ENCODE results near the gene ACOD1.
"Not testable (repeated sequence)": the region's sequence is repeated elsewhere in the genome, so short reads cannot be mapped to it uniquely, and the experiment has no call there.

Gene ACOD1

DNA sequence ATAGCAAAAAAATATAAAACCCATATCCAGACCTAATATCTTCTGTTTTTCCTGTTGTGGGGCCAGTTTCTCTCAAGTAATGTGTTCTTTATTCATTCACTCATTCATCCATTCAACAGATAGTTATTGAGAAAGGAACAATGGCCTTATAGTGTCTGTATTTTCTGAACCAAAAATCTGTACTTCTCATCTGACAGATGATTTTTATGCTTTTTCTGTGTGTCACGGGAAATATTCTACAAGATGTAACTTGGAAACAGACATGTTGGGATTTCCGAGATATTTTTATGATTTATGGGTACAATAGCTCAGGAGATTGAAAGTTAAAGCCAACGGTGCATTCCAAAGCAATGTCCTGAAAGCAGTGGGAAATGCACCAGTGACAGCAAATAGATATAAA, 5.7 kb downstream of the ACOD1 start:
- no peak for DNase-seq (ENCODE audit: low spot score)

DNA sequence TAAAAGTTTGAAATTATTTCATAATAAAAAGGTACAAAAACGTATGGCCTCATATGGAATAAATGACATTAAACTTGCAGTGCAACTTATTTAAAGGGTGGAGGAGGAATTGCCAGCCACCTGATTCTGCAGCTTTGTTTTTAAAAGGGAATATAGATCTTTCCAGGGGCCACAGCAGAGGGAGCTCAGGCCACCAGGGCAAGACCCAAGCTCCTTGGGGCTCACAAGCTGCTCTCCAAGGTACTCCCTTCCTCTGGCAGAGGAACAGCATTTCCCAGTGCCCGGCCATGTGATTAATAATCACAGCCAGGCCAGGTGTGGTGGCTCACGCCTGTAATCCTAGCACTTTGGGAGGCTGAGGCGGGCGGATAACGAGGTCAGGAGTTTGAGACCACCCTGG, 6.2 kb downstream of the ACOD1 start:
- no peak for DNase-seq (ENCODE audit: low spot score)

DNA sequence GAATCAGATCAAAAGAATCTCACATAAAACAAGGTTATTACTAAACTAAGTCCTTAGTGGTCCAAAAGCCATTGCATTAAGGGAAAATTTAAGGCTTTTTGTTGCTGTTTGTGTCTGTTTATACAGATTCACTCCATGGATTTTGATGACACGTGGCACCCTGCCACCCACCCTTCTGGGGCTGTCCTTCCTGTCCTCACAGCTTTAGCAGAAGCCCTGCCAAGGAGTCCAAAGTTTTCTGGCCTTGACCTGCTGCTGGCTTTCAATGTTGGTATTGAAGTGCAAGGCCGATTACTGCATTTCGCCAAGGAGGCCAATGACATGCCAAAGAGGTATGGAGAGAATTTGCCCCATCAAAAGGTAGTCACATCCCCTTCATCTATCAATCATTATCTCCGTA, 6.9 kb downstream of the ACOD1 start:
- DNase-seq (ENCODE audit: low spot score) = no peak

DNA sequence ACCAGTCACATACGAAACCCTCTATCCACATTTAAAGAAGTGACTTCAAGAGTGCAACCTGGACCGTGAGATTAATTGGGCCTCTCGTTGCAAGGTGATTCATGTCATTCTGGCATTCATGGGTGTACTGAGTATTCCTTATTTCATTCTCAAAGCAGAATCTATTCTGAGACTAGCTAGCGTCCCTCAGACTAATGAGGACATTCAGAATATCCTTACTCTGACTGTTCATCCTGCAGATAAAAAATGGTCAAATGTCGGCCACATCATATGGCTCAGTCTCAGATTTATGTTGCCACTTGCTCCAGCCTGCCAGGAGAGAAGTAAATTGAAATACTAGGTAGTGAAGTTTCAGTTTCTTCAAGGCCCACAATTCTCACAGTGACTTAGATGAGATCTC, 7.3 kb downstream of the ACOD1 start:
- DNase-seq (ENCODE audit: low spot score) = no peak

DNA sequence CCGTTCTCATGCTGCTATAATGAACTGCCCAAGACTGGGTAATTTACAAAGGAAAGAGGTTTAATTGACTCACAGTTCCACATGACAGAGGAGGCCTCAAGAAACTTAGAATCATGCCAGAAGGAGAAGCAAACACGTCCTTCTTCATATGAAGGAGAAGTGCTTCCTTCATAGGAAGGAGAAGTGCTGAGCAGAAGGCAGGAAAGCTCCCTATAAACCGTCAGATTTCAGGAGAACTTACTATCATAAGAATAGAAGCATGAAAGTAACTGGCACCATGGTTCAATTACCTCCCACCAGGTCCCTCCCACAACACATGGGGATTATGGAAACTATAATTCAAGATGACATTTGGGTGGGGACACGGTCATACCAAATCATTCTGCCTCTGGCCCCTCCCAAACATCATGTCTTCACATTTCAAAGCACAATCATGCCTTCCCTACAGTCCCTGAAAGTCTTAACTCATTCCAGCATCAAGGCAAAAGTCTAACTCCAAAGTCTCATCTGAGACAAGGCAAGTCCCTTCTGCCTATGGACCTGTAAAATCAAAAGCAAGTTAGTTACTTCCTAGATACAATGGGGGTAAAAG, 10.6 kb downstream of the ACOD1 start:
- DNase-seq (ENCODE audit: low spot score) = no peak

DNA sequence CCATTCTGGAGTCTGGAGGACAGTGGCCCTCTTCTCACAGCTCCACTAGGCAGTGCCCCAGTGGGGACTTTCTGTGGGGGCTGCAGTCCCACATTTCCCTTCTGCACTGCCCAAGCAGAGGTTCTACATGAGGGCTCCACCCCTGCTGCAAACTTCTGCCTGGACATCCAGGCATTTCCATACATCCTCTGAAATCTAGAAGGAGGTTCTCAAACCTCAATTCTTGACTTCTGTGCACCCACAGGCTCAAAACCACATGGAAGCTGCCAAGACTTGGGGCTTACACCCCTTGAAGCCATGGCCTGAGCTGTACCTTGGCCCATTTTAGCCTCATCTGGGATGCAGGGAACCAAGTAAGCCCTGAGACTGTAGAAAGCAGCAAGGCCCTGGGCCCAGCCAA, 11.4 kb downstream of the ACOD1 start:
- DNase-seq (ENCODE audit: low spot score) = not testable (repeated sequence)

DNA sequence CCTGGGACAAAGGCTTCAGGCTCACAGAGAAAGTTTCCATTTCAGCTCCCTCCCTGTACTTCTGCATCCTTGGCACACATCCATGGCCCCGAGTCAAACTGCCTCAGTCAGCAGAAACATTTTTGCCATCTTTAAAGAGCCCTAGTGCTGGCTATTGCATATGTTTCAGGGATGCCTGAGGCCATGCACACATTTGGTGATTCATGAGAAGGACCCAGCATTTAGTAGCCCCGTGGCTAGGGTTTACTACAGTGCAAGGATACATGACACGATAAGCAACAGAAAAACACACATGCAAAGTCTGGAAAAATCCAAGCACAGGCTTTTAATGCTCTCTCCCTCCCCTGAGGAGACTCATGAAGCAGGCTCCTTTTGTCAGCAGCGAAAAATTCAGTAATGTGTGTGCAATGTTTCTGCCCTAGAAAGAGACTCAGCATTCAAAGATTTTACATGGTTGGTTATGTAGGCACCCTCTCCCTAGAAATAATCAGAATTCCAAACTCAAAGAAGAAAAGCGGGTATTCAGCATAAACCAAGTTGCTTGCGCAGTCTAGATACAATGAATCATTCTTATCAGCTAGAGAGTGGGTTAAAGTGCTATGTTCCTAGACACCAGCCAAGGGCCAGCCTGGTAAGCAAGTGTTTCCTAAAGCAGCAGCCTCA, 17.6 kb downstream of the ACOD1 start:
- no peak for DNase-seq (ENCODE audit: low spot score)

DNA sequence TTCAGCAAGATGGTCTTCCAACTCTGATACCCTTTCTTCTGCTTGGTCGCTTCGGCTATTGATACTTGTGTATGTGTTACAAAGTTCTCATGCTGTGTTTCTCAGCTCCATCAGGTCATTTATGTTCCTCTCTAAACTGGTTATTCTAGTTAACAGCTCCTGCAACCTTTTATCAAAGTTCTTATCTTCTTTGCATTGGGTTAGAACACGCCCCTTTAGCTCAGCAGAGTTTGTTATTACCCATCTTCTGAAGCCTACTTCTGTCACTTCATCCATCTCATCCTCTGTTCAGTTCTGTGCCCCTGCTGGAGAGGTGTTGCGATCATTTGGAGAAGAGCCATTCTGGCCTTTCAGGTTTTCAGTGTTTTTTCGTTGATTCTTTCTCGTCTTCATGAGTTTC, 18.7 kb downstream of the ACOD1 start:
- no peak for DNase-seq (ENCODE audit: low spot score)

DNA sequence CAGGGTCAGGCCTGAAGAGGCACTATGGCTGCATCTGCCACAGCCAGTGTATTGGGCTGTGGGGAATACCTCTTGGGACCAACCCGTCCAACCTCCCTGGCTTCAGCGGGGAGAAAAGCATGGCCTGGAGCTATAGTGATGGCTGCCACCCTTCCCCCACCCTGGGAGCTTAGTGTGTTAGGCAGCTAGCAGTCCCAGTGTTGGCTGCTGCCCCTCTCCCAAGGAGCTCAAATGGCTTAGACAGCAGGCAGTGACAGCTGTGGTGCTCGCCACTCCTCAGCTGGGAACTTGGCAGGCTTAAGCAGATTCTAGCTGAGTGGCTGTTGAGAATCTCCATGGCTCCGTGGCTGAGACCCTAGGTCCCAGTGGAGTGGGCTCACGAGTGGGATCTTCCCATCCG, 19.7 kb downstream of the ACOD1 start:
- no peak for DNase-seq (ENCODE audit: low spot score)

DNA sequence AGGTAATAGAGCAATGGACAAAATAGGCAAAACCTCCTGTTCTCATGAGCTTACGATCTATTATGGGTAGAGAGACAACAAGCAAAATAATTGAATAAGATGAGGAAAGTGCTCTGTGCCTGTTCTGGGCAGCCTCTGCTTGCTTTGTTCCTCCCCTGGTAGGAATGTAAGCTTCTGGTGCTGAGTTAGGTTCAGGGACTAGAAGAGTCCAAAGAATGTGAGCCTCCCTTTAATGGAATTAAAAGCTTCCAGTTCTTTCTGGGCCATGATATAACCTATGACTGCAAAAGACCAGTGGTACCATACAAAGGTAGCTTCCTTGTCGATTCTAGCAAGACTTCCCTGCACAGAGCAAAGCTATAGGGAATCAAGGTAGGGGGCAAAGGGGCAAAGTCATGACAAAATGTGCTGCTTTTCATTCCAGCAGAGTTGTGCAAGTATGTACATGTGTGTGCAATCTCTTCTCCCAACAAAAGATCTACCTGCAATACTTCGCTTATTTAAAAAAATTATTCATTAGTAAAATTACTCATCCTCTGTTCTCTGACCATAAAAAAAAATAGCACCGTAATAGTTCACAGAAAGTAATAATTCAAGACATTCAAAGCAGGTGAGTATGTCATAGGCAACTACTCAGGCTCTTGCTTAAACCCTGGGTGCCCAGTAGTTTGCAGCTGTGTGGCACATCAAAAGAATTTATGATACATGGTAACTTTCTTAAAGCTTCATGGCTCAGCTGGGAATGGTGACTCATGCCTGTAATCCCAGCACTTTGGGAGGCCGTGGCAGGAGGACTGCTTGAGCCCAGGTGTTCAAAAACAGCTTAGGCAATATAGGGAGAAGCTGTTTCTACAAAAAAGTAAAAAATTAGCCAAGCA, 21.4 kb downstream of the ACOD1 start:
- no peak for DNase-seq (ENCODE audit: low spot score)

DNA sequence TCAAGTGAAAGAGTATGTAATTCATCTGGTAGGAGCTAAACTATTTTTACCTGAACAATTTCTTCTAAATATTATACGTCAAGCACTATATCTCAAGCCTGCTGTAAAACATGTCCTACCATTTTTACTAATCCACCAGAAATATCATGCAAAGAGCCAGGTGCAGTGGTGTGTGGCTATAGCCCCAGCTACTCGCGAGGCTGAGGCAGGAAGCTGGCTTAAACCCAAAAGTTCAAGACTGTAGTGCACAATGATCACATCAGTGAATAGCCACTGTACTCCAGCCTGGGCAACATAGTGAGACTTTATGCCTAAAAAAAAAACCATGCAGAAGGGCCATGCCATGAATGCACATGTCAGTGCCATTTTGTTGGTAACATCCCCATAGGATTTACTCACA, 22.9 kb downstream of the ACOD1 start:
- no peak for DNase-seq (ENCODE audit: low spot score)

DNA sequence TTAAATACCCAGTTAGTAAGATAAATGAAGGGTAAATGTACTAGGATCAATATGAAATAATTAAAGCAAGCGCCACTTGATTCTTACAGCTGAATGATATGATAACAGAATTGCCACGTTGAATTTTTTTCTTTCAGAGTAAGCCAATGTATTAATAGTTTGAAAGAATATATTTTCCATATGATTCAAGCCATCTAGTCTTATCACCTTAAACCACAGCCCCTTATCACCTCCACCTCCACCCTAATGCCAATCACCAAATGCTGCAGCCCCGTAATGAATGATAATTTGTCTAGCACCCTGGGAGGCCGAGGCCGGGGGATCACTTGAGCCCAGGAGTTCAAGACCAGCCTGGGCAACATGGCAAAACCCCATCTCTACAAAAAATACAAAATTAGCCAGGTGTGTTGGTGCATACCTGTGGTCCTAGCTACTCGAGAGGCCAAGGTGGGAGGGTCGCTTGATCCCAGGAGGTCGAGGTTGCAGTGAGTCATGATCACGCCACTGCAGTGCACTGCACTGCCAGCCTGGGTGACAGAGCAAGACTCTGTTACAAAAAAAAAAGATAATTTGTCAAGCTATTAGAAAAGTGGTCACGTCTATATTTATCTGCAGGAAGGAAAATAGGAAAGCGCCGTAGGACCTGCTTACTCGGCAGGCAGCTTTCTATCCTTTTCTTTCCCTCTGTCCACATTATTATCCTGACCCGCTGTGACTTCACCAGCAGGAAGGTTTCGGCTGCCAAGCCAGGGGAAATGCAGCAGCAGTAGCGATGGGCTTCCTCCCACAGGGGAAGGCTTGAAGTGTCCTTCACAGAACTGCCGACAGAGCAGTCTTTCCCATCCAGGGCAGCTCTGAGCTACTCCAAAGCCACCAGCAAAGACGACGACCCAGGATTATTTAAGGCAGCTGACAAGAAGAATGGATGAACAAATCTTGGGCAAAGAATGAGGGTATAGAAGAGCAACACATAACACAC, 23.8 kb downstream of the ACOD1 start:
- no peak for DNase-seq (ENCODE audit: low spot score)

DNA sequence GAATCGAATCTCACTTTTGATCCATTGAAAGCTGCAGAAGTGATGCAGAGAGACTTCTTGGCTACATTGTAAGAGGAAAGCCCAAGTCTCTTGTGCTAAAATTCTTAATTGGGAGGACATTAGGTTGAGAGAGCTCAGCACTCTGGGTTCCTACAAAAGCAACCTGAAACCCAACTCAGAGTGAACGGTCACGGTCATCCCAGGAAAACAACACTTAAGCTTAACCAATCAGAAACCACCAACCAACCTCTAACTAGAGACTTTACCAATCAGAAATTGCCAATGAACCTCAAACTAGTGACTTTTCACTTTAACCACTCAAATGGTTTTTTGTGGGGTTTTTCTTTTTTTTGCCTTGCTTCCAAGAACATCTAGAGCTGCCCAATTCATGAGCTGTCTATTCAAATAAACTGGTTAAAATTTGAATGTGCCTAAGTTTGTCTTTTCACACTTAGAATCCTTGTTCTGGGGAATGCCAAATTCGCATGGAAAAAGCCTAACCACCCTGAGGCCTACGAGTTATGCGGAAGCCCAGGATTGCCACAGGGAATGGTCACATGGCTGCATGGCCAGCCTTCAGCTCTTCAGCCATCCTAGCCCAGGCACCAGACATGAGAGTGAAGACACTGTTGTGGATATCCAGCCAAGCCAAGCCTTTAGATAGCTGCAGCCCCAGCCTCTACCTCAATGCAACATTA, 25.8 kb downstream of the ACOD1 start:
- no peak for DNase-seq (ENCODE audit: low spot score)

DNA sequence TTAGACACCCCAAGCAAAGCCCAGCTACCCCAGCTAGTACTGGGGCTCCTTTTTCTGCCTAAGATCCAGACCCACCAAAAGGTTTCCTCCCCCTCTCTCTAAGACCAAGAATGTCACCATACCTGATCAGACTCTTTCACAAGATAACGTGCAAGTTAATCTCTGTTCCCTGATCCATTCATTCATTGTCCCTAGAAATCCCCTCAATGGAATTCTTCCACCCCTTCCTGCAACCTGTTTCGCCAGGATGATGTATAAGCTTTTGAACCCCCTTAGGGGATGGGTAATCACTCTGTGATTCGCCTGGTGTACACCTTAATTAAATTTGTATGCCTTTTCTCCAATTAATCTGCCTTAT, 26.3 kb downstream of the ACOD1 start:
- no peak for DNase-seq (ENCODE audit: low spot score)

DNA sequence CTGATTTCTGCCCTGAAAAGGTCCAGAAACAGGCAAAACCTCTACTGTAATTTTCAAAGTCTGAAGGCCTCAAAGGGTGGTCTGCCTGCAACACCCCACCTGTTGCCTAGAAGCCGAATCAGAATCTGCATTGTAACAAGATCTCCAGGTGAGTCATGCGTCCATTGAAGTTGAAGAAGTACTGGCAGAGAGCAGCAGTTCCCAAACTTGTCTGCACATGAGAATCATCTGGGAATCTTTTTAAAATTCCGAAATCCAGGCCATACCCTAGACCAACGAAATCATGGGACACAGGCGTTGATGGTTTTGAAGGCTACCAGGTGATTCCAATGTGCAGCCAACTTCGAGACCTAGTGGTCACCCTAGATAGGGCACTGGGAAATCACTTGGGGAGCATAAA, 27.6 kb downstream of the ACOD1 start:
- DNase-seq (ENCODE audit: low spot score) = no peak

DNA sequence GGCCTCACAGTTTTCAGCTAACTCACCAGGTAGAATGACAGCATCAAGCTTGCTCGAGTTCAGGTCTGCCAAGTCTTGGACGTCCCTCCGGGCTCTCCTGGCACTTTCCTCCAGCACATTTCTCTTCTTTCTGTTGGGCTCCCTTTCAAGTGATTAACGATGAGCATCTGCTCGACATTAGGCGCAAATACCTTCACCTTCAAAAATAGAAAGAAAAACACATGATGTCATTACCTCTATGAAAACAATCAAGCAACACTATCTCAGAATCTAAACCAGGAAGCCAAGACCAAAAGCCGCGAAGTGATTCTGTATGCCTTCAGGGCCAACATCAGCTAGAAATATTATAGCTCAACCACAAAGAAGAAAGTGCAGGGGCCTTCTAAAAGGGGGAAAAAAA, 28.2 kb downstream of the ACOD1 start:
- no peak for DNase-seq (ENCODE audit: low spot score)

DNA sequence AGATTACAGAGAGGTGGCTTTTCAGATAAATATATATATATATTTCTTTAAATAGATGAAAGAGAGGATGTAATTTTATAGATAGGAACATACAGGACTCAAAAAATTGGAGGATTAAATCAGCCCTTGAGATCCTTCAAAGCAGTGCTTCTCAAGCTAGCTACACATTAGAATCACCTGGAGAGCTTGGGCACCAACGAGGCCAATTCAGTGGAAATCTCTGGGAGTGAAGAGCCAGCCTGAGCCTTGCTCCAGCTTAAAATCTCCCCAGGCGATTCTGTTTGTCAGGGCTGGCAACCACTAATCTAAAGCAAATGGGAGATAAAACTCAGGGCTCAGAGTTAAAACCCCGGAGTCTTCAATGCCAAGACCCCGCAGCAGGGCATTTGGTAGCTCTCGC, 28.6 kb downstream of the ACOD1 start:
- no peak for DNase-seq (ENCODE audit: low spot score)

DNA sequence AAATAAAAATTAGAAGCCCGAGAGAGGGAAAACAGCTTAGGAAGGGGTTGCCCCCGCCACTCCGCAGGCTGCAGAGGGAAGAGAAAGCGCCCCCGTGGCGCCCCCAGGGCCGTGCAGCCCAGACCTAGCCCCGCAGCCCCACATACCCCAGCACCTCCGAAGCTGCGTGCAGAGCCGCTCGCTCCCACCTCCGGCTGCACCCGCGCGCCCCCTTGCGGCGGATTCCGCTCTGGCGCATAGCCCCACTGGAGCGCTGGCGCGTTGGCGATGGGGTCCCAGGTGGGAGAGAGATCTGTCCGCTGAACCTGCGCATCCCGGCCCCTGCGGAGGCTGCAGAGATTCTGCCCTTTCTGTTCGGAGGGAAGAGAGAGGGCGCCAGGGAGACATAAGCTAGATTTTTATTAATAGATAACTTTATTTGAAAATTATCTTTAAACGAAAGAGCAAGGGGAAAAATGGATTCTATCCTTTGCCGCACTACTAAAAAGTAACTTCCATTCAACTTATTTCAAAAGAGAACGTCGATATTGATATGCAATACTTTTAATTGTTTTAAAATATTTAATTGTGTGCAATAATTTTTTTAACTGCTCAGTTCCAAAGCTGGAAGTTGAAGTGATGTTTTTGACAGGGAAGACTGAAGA, 31.9 kb downstream of the ACOD1 start:
- DNase-seq (ENCODE audit: low spot score) = peak; percentile 53

DNA sequence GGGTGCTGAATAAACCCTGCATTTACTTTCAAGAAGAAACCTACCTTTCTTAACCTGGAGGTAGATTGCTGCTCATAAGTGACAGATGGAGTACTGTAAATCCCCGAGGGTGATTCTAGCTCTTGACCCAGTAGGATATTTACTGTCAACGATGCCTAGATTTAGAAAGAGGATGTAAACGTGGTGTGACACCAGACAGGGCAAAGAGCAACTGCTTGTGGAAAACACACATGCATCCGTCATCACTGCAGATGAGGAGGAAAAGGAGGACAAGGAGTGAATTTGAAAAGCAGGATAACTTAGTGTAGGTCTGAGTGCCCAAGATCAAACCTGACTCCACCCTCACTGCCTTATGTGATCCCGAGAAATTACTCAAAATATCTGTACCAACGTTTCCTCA, 33.8 kb downstream of the ACOD1 start:
- no peak for DNase-seq (ENCODE audit: low spot score)

DNA sequence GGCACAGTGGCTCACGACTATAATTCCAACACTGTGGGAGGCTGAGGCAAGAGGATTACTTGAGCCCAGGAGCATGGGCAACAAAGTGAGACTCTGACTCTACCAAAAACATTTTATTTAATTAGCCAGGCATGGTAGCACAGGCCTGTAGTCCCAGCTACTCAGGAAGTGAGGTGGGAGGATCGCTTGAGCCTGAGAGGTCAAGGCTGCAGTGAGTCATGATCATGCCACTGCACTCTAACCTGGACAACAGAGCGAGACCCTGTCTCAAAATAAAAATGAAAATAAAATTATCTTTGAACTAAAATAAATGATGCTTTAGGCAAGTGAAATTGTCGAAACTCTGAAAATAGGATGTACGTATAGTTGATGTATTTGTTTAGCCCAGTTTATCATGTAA, 35.4 kb downstream of the ACOD1 start:
- DNase-seq (ENCODE audit: low spot score) = no peak

DNA sequence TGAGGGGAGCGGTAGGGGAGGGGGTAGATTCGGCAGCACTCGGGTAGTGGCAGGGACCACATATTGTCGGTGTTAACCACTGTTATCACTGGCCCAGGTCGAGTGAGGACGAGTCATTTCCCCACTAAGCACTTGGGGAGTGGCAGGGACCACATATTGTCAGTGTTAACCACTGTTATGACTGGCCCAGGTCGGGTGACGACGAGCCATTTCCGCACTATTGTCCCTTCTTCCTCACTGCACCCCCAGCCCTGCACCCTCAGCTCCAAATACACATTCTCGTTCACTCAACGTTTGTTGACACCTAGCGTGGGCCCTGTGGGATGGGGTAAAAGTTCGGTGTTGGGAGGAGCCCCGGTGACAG, 43.1 kb downstream of the ACOD1 start:
- no peak for DNase-seq (ENCODE audit: low spot score)
